ENCODE results near the gene MCAM. TPM values are rescaled to one million over a fixed set of nuclear protein-coding genes. Genes with fewer than 3 reads are reported as not detected.

MCAM gene
- total and polyA plus RNA-seq, 4 donors, result 2.2 to 49.6 (median 9.3) TPM

DNA sequence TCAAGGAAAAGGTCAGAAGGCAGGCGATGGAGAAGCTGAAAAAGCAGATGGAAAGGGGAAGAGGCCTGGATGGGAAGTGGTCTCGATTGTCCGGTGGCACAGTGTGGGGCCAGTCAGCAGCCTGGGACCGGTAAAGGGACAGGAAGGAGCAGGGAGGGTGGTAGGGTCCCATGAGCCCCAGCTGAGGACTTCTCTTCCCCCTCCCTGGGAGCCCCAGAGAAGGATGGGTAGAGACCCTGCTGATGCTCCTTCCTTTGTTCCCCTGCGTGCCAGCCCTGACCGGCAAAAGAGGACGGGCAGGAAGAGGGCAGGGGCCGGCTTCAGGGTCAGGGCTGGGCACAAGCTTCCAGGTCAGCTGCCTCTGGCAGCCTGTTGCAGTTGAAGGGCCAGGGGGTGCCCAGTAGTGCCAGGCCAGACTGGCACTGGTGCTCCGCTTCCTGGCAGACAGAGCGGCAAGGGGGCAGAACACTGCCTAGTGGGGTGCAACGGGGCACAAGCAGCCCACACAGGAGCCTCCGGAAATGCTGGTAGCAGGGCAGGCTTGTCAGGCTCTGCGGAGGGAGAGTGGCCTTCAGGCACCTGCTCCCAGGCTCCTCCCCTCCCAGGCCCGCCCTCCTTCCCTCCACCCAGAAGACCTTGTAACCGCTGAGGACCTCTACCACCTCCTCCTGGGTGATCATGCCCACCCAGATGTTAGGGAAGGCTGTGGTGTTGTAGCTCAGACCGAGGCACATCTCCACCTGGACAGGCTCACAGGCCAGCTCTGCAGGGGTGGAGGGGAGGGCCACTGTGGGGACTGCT lies 24.5 kb upstream of the MCAM start:
- no peak overlapping the region for H3K9ac ChIP-seq (ENCODE audit: low read depth in 1 of 2, low read length in 2 of 2)
- no peaks in the 10 kb centered on the region for H3K9me3 ChIP-seq (ENCODE audit: control insufficient read depth in 4 of 4, low read length in 3 of 4)
- no peaks in the 10 kb centered on the region for H3K36me3 ChIP-seq (ENCODE audit: control insufficient read depth in 4 of 4, insufficient read depth in 3 of 4, low read depth in 1 of 4, low read length in 3 of 4)
- H3K27ac ChIP-seq (ENCODE audit: low read depth in 1 of 2, low read length in 2 of 2), result peak overlapping the region; percentile 60 to 78
- no peak for DNase-seq (ENCODE audit: low spot score)
- peaks cover 7 to 25% (median 11%) of the 10 kb centered on the region in 4 donors for H3K4me1 ChIP-seq (ENCODE audit: control insufficient read depth in 4 of 4, insufficient read depth in 4 of 4, low read length in 3 of 4)
- 45% methylated on average over 16 of the region's 16 CpGs for WGBS
- H3K27me3 ChIP-seq (ENCODE audit: control insufficient read depth in 4 of 4, insufficient read depth in 4 of 4, low read length in 3 of 4), result peaks cover 0 to 2% (median 0%) of the 10 kb centered on the region in 4 donors
- TF ChIP-seq EGR1 (IDR thresholded peaks at IDR 0.05; ENCODE audit: low read depth in 2 of 2) (no peak), JUND (IDR thresholded peaks at IDR 0.05) (no peak), NR2F2 (IDR thresholded peaks at IDR 0.05) (no peak), FOXA2 (IDR thresholded peaks at IDR 0.05) (no peak), FOXA1 (IDR thresholded peaks at IDR 0.05) (no peak), ATF3 (IDR thresholded peaks at IDR 0.05) (no peak), RAD21 (IDR thresholded peaks at IDR 0.05) (no peak)
- TF ChIP-seq, protein P1, sequence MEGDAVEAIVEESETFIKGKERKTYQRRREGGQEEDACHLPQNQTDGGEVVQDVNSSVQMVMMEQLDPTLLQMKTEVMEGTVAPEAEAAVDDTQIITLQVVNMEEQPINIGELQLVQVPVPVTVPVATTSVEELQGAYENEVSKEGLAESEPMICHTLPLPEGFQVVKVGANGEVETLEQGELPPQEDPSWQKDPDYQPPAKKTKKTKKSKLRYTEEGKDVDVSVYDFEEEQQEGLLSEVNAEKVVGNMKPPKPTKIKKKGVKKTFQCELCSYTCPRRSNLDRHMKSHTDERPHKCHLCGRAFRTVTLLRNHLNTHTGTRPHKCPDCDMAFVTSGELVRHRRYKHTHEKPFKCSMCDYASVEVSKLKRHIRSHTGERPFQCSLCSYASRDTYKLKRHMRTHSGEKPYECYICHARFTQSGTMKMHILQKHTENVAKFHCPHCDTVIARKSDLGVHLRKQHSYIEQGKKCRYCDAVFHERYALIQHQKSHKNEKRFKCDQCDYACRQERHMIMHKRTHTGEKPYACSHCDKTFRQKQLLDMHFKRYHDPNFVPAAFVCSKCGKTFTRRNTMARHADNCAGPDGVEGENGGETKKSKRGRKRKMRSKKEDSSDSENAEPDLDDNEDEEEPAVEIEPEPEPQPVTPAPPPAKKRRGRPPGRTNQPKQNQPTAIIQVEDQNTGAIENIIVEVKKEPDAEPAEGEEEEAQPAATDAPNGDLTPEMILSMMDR (IDR thresholded peaks at IDR 0.05; ENCODE audit: low read depth, low read length, missing input control), result no peak
- TF ChIP-seq, protein P2, sequence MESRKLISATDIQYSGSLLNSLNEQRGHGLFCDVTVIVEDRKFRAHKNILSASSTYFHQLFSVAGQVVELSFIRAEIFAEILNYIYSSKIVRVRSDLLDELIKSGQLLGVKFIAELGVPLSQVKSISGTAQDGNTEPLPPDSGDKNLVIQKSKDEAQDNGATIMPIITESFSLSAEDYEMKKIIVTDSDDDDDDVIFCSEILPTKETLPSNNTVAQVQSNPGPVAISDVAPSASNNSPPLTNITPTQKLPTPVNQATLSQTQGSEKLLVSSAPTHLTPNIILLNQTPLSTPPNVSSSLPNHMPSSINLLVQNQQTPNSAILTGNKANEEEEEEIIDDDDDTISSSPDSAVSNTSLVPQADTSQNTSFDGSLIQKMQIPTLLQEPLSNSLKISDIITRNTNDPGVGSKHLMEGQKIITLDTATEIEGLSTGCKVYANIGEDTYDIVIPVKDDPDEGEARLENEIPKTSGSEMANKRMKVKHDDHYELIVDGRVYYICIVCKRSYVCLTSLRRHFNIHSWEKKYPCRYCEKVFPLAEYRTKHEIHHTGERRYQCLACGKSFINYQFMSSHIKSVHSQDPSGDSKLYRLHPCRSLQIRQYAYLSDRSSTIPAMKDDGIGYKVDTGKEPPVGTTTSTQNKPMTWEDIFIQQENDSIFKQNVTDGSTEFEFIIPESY (IDR thresholded peaks at IDR 0.05), result no peak
- H3K4me3 ChIP-seq (ENCODE audit: low read depth in 1 of 3, low read length in 3 of 3), result no peak overlapping the region

DNA sequence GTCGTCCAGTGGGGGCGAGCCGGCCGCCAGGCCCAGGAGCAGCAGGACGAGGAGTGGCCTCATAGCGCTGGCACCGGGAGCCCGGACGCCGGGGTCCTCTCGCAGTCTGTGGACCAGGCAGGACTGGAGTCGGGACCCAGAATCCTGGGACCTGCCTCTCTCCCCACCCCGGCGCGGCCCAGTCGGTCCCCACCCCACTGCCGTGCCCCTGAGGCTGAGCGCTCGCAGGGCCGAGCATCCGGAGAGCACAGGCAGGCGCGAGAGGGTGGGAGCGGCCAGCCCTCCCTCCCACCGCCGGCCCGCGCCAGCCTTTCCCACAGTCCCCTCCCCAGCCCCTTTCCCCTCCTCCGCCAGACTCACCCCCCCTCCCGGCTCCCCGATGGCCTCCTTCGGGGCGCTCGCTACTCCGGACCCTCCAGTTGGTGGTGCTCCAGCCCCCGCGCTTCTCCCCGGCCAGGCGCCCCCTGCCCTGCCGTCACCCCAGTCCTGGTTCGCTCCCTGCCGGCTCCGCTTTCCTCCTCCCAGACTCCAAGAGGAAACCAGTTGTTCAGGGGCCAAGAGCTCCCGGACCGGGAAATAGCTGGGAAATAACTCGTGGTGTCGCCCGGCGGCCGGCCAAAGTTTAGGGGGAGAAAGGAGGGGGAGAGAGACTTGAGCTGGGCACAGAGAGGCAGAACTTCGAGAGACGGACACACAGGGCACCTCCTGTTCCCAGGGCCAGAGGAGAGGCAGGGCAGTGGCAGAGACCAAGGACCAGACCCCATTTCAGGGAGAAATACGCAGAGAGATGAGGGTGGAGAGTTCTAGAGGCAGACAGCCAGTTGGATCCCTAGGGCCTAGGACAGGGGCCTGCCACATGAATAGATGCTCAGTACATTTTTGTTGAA lies 23.6 kb upstream of the MCAM start, which contains the start of gene C1QTNF5:
TSS of gene C1QTNF5 (minus strand) at position 549 of the 887 bp plus-strand sequence. CDS start at position 63, 486 bp downstream.
- peaks cover 7 to 33% (median 16%) of the 10 kb centered on the region in 4 donors for H3K4me1 ChIP-seq (ENCODE audit: control insufficient read depth in 4 of 4, insufficient read depth in 4 of 4, low read length in 3 of 4)
- DNase-seq (ENCODE audit: low spot score), result no peak

More for the DNA sequence above, 23.6 kb upstream of the MCAM start, which contains the start of gene C1QTNF5:
- WGBS, result 12% methylated on average over 53 of the region's 53 CpGs
- Histone ChIP-seq H3K36me3 (ENCODE audit: control insufficient read depth in 4 of 4, insufficient read depth in 3 of 4, low read depth in 1 of 4, low read length in 3 of 4) (no peaks in the 10 kb centered on the region), H3K9me3 (ENCODE audit: control insufficient read depth in 4 of 4, low read length in 3 of 4) (no peaks in the 10 kb centered on the region), H3K9ac (ENCODE audit: low read depth in 1 of 2, low read length in 2 of 2) (no peak within 1 kb of the TSS), H3K4me3 (ENCODE audit: low read depth in 1 of 3, low read length in 3 of 3) (peak within 1 kb of the TSS in 1 of 3 donors; percentile 46), H3K27me3 (ENCODE audit: control insufficient read depth in 4 of 4, insufficient read depth in 4 of 4, low read length in 3 of 4) (peaks cover 0 to 2% (median 0%) of the 10 kb centered on the region in 4 donors), H3K27ac (ENCODE audit: low read depth in 1 of 2, low read length in 2 of 2) (peak within 1 kb of the TSS; percentile 60 to 78)
- TF ChIP-seq ATF3 (IDR thresholded peaks at IDR 0.05) (no peak), JUND (IDR thresholded peaks at IDR 0.05) (no peak), NR2F2 (IDR thresholded peaks at IDR 0.05) (no peak), GABPA (IDR thresholded peaks at IDR 0.05 in 1 of 2, conservative IDR thresholded peaks at IDR 0.05 in 1 of 2) (no peak), SP1 (IDR thresholded peaks at IDR 0.05) (peak; percentile 34)
